Pancreas (tissue), 10 donors: Measurements from ENCODE around the gene GABBR2. TPM values are rescaled to one million over a fixed set of nuclear protein-coding genes. Genes with fewer than 3 reads are reported as not detected.

Experiments used
- ATAC-seq, 4 donors: fragments of 200-7000 bp; cut with Tn5 transposase; one replicate each; pipeline versions ENCODE4 v1.8.0 to v1.9.1; 2020; ENCODE audit warnings: mild to moderate bottlenecking in 4 of 4, moderate library complexity in 4 of 4
- DNase-seq, 6 donors: peaks; one replicate each; pipeline ENCODE4 v3.0.0-alpha.2; 2020
- FAIRE-seq: peaks from 2 replicates; lab custom pipeline; 2012; peaks lifted over from hg19 to GRCh38; lab: Jason Lieb, UNC
- H3K27ac ChIP-seq, 4 donors: fragments of 200-600 bp; sonication (generic); 1 replicate in 3 of 4; 2 replicates in 1 of 4; pipeline versions ENCODE4 v1.5.0 to v1.8.0; 2020
- H3K27me3 ChIP-seq, 4 donors: fragments of 200-600 bp; one replicate each; pipeline ENCODE4 v1.8.0; 2021
- H3K36me3 ChIP-seq, 3 donors: fragments of 200-600 bp; sonication (generic) in 1 of 3; one replicate each; pipeline versions ENCODE4 v1.5.0 to v1.8.0; 2020 to 2021
- H3K4me1 ChIP-seq, 3 donors: fragments of 200-600 bp; one replicate each; pipeline ENCODE4 v1.8.0; 2021
- H3K4me3 ChIP-seq, 4 donors: fragments of 200-600 bp; sonication (generic) in 2 of 4; one replicate each; pipeline versions ENCODE4 v1.5.0 to v1.8.0; 2020 to 2021
- H3K9me3 ChIP-seq, 4 donors: fragments of 200-600 bp; one replicate each; pipeline ENCODE4 v1.8.0; 2021
- WGBS, 2 donors: extraction: QIAGEN DNeasy Blood & Tissue Kit; methylation state at CpG; one replicate each; pipeline ENCODE4 v1.1.7; 2013; 5-methylcytosine and 5-hydroxymethylcytosine counted together
- intact Hi-C, 3 donors: fragments of 100-400 bp; cut with DNase I; formaldehyde crosslinking; loops; one replicate each; pipeline versions ENCODE4 v1.11.1 to v1.14.2; 2022
- polyA plus RNA-seq, 2 donors: library from polyadenylated mRNA; stranded (reverse); fragments of 200-250 nt; gene quantifications; one replicate each; pipeline ENCODE4 v1.2.3, GENCODE V29; 2013
- total RNA-seq, 6 donors: library from RNA; stranded (reverse); fragmentation: NEBNext Ultra II Directional in 4 of 6; extraction: Animal tissue kit (Norgen Biotek cat#: 25700) in 4 of 6; gene quantifications; one replicate each; pipeline versions ENCODE4 v1.2.1 to v1.2.4, GENCODE V29; 2021 to 2023
- TF ChIP-seq, protein P1 (sequence below), 4 donors: fragments of 200-600 bp; sonication (generic) in 3 of 4; IDR thresholded peaks; one replicate each; pipeline versions ENCODE4 v1.5.0 to v1.8.0; 2021; ENCODE audit warnings: antibody characterized with exemption in 4 of 4
- donor health status: healthy with polysubstance abuse.
- donor health status: DM: no; HTN: no; CAD: no; lungs with moderate emphysema.
- donor health status: DM: no; HTN: no; CAD: no.
- donor health status: control.
- donor health status: control.
- donor health status: Bipolar disorder and iron deficiency.
- donor health status: DM: yes; HTN: yes; CAD: no.
- donor health status: DM: no; HTN: no; CAD: no.
- donor health status: DM: no; HTN: no; CAD: no.
- donor health status: DM: yes; HTN: yes; CAD: no.

Gene GABBR2
- total and polyA plus RNA-seq, 8 donors = 0.04 to 0.14 (median 0.07) TPM; not detected in 4

- 30 to 33% methylated on average over 6 of the region's 6 CpGs for WGBS, 2 donors
- no peak overlapping the region for H3K4me3 ChIP-seq
- intact Hi-C loops = no loop called here
- H3K9me3 ChIP-seq = no peaks in the 10 kb centered on the region
- no peaks in the 10 kb centered on the region for H3K4me1 ChIP-seq
- TF ChIP-seq, protein P1, sequence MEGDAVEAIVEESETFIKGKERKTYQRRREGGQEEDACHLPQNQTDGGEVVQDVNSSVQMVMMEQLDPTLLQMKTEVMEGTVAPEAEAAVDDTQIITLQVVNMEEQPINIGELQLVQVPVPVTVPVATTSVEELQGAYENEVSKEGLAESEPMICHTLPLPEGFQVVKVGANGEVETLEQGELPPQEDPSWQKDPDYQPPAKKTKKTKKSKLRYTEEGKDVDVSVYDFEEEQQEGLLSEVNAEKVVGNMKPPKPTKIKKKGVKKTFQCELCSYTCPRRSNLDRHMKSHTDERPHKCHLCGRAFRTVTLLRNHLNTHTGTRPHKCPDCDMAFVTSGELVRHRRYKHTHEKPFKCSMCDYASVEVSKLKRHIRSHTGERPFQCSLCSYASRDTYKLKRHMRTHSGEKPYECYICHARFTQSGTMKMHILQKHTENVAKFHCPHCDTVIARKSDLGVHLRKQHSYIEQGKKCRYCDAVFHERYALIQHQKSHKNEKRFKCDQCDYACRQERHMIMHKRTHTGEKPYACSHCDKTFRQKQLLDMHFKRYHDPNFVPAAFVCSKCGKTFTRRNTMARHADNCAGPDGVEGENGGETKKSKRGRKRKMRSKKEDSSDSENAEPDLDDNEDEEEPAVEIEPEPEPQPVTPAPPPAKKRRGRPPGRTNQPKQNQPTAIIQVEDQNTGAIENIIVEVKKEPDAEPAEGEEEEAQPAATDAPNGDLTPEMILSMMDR (IDR thresholded peaks at IDR 0.05) = no peak
- no peaks in the 10 kb centered on the region for H3K36me3 ChIP-seq
- DNase-seq (no peak), FAIRE-seq (no peak), ATAC-seq (peak in 1 of 4 donors; percentile 43)
- H3K27ac ChIP-seq = no peak overlapping the region
- H3K27me3 ChIP-seq = no peaks in the 10 kb centered on the region
These were observed 54.5 kb downstream of the GABBR2 start for GRCh38 chr9:98654247-98654646.

GRCh38 chr9:98652741-98653140 is 56.0 kb downstream of the GABBR2 start:
- Histone ChIP-seq H3K9me3 (no peaks in the 10 kb centered on the region), H3K4me1 (no peaks in the 10 kb centered on the region), H3K4me3 (no peak overlapping the region), H3K27ac (no peak overlapping the region), H3K27me3 (no peaks in the 10 kb centered on the region), H3K36me3 (no peaks in the 10 kb centered on the region)
- FAIRE-seq = no peak
- DNase-seq = no peak
- WGBS, 2 donors = 88% methylated on average over 2 of the region's 2 CpGs
- TF ChIP-seq, protein P1 (IDR thresholded peaks at IDR 0.05) = no peak
- no peak for ATAC-seq
- intact Hi-C loops = no loop called here

- WGBS, 2 donors = 89 to 95% methylated on average over 3 of the region's 3 CpGs
- intact Hi-C loops = no loop called here
- FAIRE-seq (no peak), ATAC-seq (no peak), DNase-seq (no peak)
- no peaks in the 10 kb centered on the region for H3K27me3 ChIP-seq
- H3K36me3 ChIP-seq = no peaks in the 10 kb centered on the region
- no peaks in the 10 kb centered on the region for H3K9me3 ChIP-seq
- TF ChIP-seq, protein P1 (IDR thresholded peaks at IDR 0.05) = no peak
- no peak overlapping the region for H3K27ac ChIP-seq
- no peak overlapping the region for H3K4me3 ChIP-seq
- no peaks in the 10 kb centered on the region for H3K4me1 ChIP-seq
These were observed 56.4 kb downstream of the GABBR2 start for GRCh38 chr9:98652302-98652701.

- intact Hi-C loops = no loop called here
- WGBS, 2 donors = 90 to 91% methylated on average over 10 of the region's 10 CpGs
- H3K27me3 ChIP-seq = no peaks in the 10 kb centered on the region
- H3K9me3 ChIP-seq = no peaks in the 10 kb centered on the region
- FAIRE-seq = no peak
- H3K4me3 ChIP-seq = no peak overlapping the region
- H3K27ac ChIP-seq = no peak overlapping the region
- no peaks in the 10 kb centered on the region for H3K4me1 ChIP-seq
- DNase-seq = no peak
- H3K36me3 ChIP-seq = no peaks in the 10 kb centered on the region
- TF ChIP-seq, protein P1 (IDR thresholded peaks at IDR 0.05) = no peak
- ATAC-seq = no peak
These were observed 61.5 kb downstream of the GABBR2 start for GRCh38 chr9:98647236-98647635.

DNA sequence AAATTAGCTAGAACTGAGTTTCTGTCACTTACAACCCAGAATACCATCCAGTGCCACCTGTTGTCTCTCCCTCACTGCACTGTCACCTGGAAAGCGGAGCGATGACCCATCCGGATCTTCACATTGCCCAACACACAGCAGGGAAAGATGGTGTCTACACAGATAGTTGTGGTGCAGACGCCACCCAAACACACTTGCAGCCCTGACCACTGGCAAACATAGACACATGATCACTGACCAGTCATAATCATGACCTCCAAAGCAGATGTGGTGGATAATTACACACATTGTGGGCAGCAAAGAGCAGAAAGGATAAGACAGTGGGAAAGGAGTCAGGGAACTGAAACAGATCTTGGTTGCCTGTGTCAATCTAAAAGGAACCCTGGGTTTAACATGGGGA is 64.7 kb downstream of the GABBR2 start:
- Histone ChIP-seq H3K4me1 (no peaks in the 10 kb centered on the region), H3K27ac (no peak overlapping the region), H3K9me3 (no peaks in the 10 kb centered on the region), H3K36me3 (no peaks in the 10 kb centered on the region), H3K4me3 (no peak overlapping the region), H3K27me3 (no peaks in the 10 kb centered on the region)
- WGBS, 2 donors = 92 to 94% methylated on average over 4 of the region's 4 CpGs
- ATAC-seq = no peak
- TF ChIP-seq, protein P1 (IDR thresholded peaks at IDR 0.05) = no peak
- intact Hi-C loops = no loop called here
- no peak for FAIRE-seq
- DNase-seq = no peak
